ENCODE measurements around the gene BBX. TPM values are rescaled to one million over a fixed set of nuclear protein-coding genes. Genes with fewer than 3 reads are reported as not detected.
A peak's percentile ranks its signal among the peaks of the same experiment; 100 is the strongest.

Gene BBX
- total RNA-seq, 4 donors from 2014 or later: 26.5 to 45.8 (median 28.0) TPM

DNA sequence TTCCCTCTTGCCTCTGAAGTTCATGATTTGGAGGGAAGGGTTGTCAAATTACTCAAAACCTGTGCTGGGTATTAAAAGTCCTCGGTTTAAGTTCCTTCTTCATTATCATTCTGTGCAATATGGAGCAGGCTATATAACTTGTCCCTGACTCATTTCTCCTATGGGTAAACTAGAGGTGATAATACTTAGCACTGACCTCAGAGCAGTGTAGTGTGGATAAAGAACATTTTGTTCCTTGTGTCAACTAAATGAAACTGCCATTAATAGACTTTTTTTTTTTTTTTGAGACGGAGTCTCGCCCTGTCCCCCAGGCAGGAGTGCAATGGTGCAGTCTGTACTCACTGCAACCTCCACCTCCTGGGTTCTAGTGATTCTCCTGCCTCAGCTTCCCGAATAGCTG, 2.2 kb upstream of the BBX start:
- intact Hi-C loops (cut with DNase I; ENCODE audit: low total_unique reads): no loop called here
- no peak for TF ChIP-seq POLR2A (IDR thresholded peaks at IDR 0.05)
- TF ChIP-seq, protein P1, sequence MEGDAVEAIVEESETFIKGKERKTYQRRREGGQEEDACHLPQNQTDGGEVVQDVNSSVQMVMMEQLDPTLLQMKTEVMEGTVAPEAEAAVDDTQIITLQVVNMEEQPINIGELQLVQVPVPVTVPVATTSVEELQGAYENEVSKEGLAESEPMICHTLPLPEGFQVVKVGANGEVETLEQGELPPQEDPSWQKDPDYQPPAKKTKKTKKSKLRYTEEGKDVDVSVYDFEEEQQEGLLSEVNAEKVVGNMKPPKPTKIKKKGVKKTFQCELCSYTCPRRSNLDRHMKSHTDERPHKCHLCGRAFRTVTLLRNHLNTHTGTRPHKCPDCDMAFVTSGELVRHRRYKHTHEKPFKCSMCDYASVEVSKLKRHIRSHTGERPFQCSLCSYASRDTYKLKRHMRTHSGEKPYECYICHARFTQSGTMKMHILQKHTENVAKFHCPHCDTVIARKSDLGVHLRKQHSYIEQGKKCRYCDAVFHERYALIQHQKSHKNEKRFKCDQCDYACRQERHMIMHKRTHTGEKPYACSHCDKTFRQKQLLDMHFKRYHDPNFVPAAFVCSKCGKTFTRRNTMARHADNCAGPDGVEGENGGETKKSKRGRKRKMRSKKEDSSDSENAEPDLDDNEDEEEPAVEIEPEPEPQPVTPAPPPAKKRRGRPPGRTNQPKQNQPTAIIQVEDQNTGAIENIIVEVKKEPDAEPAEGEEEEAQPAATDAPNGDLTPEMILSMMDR (IDR thresholded peaks at IDR 0.05): no peak
- 83 to 91% methylated on average over 4 of the region's 4 CpGs for WGBS, 2 donors
- no peak overlapping the region for H3K4me3 ChIP-seq (ENCODE audit: low read depth, poor library complexity, severe bottlenecking)
- DNase-seq (ENCODE audit: low spot score in 2 of 2): no peak

DNA sequence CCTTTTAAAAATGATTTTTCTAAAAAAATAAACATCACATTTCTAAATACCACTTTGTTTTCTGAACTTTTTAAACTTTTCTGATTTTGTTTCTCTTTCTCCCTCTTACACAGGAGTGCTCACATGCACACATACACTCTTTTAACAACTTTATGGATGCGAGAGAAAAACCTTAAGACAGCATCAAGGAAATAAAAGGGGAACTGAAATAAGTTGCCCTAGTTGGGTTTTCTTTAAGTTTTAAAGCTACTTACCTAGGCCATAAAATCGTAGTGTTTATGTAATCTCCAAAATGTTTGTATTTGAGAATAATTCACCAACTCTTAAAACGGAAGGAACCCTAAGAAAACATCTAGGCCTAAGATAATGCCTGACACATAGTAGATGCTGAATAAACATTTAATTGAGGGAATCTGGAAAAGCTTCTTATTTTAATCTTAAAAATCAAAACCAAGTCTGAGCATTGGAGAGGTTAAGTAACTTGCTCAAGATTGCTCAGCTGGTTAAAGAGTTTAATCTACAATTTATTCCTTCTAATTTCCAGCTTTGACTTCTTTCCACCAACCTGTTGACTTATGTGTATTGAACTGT, 1.2 kb upstream of the BBX start:
- no peak overlapping the region for H3K4me3 ChIP-seq (ENCODE audit: low read depth, poor library complexity, severe bottlenecking)
- 88 to 91% methylated on average over 3 of the region's 3 CpGs for WGBS, 2 donors
- TF ChIP-seq, protein P1 (IDR thresholded peaks at IDR 0.05): no peak
- TF ChIP-seq POLR2A (IDR thresholded peaks at IDR 0.05): no peak
- DNase-seq (ENCODE audit: low spot score in 2 of 2): no peak
- intact Hi-C loops (cut with DNase I; ENCODE audit: low total_unique reads): no loop called here

DNA sequence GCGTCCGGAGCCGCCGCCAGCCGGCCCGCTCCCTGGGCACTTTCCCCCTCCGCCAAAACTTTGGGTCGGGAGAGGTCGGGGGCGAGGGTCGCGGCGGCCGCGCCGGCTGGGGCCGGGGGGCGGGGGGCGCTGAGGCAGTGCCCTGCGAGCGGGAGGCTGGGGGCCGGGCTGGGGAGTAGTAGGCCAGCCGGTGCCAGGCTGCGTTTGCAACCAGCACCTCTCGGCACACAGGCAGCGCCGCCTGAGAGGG, 452 bp downstream of the BBX start:
- no peak for TF ChIP-seq POLR2A (IDR thresholded peaks at IDR 0.05)
- TF ChIP-seq, protein P1 (IDR thresholded peaks at IDR 0.05): no peak
- no peak for DNase-seq (ENCODE audit: low spot score in 2 of 2)
- H3K4me3 ChIP-seq (ENCODE audit: low read depth, poor library complexity, severe bottlenecking): peak overlapping the region; percentile 63
- intact Hi-C loops (cut with DNase I; ENCODE audit: low total_unique reads): no loop called here
- 0% methylated on average over 1 of the region's 27 CpGs; no CpG with 5 or more reads in 1 of the 2 donors for WGBS, 2 donors

DNA sequence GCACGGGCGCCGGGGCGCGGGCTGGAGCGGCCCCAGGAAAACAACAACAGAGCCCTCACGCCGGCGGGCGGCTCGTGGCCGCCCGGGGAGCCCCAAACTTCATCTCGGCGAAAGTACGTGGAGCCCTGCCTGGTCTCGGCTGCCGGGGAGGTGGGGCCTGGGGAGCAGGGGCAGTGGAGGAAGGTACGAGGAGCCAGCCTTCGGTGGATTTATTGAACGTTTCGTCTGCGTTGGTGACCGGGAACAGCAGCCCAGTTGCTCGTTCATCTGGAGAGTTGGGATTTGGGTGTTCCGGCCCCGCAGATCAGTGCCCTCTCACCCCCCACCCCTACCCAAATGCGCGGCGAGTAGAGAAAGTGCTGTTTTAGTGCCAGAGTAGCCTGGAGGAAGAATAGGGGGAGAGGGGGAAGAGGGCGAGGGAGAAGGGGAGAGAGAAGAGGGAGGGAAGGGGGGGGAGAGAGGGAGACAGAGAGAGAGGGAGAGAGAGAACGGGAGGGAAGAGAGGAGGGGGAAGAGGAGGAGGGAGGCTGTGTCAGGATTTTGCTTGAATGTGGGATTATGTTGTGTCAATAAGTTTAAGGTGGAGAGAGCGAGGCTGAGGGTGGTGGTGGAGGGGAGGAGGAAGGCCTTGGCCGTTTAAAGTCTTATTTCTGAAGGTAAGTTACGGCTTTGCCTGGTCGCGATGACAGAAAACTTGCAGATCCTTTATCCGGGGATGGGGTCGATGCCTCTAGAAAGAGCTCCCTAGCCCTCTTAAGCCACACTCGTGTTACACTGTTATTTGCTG, 970 bp downstream of the BBX start:
- 0% methylated on average over 27 to 34 of the region's 40 CpGs for WGBS, 2 donors
- peak; percentile 31 to 91 for DNase-seq (ENCODE audit: low spot score in 2 of 2)

DNA sequence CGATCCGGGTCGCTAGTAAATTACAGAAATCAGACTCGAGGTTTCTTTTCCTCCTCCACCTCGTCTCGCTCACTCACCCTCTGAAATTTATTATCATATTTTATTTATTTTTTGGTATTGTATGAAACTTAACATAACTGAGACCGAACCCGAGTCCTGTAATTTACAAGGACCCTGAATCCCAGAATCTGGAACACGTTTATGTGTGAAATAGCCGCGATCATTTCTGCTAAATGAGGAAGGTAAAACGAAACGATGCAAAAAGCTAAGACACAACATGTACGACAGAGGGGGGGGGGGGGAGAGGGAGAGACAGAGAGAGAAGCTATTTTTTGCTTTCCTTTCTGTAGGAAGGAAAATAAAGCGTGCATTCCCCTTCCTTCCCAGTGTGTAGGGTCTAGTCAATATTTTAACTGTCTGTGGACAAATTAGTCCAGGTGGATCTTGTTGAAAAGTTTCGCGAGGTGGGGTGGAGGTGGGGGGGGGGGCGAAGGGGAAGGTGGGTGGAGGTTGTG, 1.6 kb downstream of the BBX start:
- intact Hi-C loops (cut with DNase I; ENCODE audit: low total_unique reads): no loop called here
- TF ChIP-seq POLR2A (IDR thresholded peaks at IDR 0.05): no peak
- TF ChIP-seq, protein P1 (IDR thresholded peaks at IDR 0.05): no peak
- peak overlapping the region; percentile 63 for H3K4me3 ChIP-seq (ENCODE audit: low read depth, poor library complexity, severe bottlenecking)
- WGBS, 2 donors: 0% methylated on average over 17 to 18 of the region's 18 CpGs
- no peak for DNase-seq (ENCODE audit: low spot score in 2 of 2)

More for the DNA sequence above, 970 bp downstream of the BBX start:
- H3K4me3 ChIP-seq (ENCODE audit: low read depth, poor library complexity, severe bottlenecking): peak overlapping the region; percentile 63
- intact Hi-C loops (cut with DNase I; ENCODE audit: low total_unique reads): no loop called here
- TF ChIP-seq, protein P1 (IDR thresholded peaks at IDR 0.05): no peak
- TF ChIP-seq POLR2A (IDR thresholded peaks at IDR 0.05): no peak

Data from lower leg skin (tissue), 4 donors.